ENCODE data around the gene GNG14. TPM values are rescaled to one million over a fixed set of nuclear protein-coding genes. Genes with fewer than 3 reads are reported as not detected.

The GNG14 gene
- total and polyA plus RNA-seq, 2 experiments from 2014 or later = not detected

DNA sequence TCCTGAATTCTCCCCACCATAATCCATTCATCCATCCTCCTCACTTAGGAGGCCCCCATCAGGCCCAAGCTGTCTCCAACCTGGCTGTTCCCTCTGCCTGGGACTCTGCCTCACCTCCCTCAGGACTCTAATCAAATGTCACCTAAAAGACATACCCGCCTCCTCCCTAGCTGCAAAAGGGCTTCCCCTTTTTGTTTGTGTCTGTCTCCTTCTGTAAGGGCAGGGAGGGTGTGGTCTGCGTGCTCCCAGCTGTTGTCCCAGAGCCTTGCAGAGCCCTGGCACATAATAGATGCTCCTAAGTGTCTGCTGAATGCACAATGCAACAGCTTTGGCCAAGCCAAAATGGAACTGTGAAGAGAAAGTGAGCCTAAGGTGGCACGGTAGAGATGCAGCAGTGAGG lies 42.3 kb downstream of the GNG14 start:
- H3K27ac Mint-ChIP-seq = no peak overlapping the region

DNA sequence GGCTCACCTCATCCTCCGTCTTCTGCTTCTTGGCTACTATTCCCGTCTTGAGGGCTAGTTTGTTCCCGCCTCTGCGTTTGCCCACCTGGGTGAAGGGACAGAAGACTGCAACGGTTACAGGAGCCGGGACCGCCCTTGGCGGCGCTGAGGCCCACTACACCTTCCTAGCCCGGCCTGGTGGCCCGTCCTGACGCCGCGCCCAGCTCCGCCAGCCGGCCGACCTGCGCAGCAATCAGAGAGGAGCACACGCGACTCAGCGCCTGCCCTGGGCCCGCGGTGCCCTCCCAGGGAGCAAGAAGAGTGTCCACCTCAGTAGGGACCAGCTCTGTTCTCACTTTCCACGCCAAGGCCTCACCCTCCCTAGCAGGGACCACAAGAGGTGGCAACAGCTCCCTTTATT lies 43.5 kb downstream of the GNG14 start:
- Histone ChIP-seq H3K4me1 (ENCODE audit: insufficient read depth) (peaks cover 7% of the 10 kb centered on the region; the same call in 1 of the 2 replicates), H3K36me3 (ENCODE audit: insufficient read depth) (no peaks in the 10 kb centered on the region), H3K4me3 (no peak overlapping the region), H3F3A (replicated peaks; ENCODE audit: low read depth) (peaks cover 34% of the 10 kb centered on the region), H3K27ac (ENCODE audit: low read depth) (no peak overlapping the region), H3K79me2 (replicated peaks; ENCODE audit: insufficient read depth) (peaks cover 36% of the 10 kb centered on the region), H2AFZ (no peak overlapping the region), H3K27me3 (ENCODE audit: insufficient read depth) (no peaks in the 10 kb centered on the region), H4K20me1 (replicated peaks; ENCODE audit: insufficient read depth) (peaks cover 32% of the 10 kb centered on the region), H3K9me2 (ENCODE audit: insufficient read depth) (no peaks in the 10 kb centered on the region), H3K4me2 (no peak overlapping the region)
- H3K4me3 Mint-ChIP-seq = no peak overlapping the region
- H3K4me1 Mint-ChIP-seq = peaks cover 20% of the 10 kb centered on the region
- H3K9me3 Mint-ChIP-seq = no peaks in the 10 kb centered on the region; the same call in 2 of the 3 replicates
- peaks cover 3% of the 10 kb centered on the region for H3K27me3 Mint-ChIP-seq (ENCODE audit: insufficient read depth, low read depth, poor library complexity)
- ATAC-seq (no peak), DNase-seq (ENCODE audit: low spot score) (no peak)
- H3K27ac Mint-ChIP-seq = no peak overlapping the region
- peaks cover 35% of the 10 kb centered on the region for H3K36me3 Mint-ChIP-seq (ENCODE audit: low read depth)
- TF ChIP-seq, protein P1, sequence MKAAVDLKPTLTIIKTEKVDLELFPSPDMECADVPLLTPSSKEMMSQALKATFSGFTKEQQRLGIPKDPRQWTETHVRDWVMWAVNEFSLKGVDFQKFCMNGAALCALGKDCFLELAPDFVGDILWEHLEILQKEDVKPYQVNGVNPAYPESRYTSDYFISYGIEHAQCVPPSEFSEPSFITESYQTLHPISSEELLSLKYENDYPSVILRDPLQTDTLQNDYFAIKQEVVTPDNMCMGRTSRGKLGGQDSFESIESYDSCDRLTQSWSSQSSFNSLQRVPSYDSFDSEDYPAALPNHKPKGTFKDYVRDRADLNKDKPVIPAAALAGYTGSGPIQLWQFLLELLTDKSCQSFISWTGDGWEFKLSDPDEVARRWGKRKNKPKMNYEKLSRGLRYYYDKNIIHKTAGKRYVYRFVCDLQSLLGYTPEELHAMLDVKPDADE (IDR thresholded peaks at IDR 0.05) = no peak
- no peak for TF ChIP-seq EZH2phosphoT487 (IDR thresholded peaks at IDR 0.05; ENCODE audit: unreplicated experiment)
- TF ChIP-seq CREB1 (CRISPR knock-in tag; IDR thresholded peaks at IDR 0.05; ENCODE audit: low read depth) = no peak
- TF ChIP-seq NANOG (IDR thresholded peaks at IDR 0.05; ENCODE audit: borderline replicate concordance) = no peak
- no peak for TF ChIP-seq ZNF331 (CRISPR knock-in tag; IDR thresholded peaks at IDR 0.05; ENCODE audit: low read depth)
- TF ChIP-seq, protein P2, sequence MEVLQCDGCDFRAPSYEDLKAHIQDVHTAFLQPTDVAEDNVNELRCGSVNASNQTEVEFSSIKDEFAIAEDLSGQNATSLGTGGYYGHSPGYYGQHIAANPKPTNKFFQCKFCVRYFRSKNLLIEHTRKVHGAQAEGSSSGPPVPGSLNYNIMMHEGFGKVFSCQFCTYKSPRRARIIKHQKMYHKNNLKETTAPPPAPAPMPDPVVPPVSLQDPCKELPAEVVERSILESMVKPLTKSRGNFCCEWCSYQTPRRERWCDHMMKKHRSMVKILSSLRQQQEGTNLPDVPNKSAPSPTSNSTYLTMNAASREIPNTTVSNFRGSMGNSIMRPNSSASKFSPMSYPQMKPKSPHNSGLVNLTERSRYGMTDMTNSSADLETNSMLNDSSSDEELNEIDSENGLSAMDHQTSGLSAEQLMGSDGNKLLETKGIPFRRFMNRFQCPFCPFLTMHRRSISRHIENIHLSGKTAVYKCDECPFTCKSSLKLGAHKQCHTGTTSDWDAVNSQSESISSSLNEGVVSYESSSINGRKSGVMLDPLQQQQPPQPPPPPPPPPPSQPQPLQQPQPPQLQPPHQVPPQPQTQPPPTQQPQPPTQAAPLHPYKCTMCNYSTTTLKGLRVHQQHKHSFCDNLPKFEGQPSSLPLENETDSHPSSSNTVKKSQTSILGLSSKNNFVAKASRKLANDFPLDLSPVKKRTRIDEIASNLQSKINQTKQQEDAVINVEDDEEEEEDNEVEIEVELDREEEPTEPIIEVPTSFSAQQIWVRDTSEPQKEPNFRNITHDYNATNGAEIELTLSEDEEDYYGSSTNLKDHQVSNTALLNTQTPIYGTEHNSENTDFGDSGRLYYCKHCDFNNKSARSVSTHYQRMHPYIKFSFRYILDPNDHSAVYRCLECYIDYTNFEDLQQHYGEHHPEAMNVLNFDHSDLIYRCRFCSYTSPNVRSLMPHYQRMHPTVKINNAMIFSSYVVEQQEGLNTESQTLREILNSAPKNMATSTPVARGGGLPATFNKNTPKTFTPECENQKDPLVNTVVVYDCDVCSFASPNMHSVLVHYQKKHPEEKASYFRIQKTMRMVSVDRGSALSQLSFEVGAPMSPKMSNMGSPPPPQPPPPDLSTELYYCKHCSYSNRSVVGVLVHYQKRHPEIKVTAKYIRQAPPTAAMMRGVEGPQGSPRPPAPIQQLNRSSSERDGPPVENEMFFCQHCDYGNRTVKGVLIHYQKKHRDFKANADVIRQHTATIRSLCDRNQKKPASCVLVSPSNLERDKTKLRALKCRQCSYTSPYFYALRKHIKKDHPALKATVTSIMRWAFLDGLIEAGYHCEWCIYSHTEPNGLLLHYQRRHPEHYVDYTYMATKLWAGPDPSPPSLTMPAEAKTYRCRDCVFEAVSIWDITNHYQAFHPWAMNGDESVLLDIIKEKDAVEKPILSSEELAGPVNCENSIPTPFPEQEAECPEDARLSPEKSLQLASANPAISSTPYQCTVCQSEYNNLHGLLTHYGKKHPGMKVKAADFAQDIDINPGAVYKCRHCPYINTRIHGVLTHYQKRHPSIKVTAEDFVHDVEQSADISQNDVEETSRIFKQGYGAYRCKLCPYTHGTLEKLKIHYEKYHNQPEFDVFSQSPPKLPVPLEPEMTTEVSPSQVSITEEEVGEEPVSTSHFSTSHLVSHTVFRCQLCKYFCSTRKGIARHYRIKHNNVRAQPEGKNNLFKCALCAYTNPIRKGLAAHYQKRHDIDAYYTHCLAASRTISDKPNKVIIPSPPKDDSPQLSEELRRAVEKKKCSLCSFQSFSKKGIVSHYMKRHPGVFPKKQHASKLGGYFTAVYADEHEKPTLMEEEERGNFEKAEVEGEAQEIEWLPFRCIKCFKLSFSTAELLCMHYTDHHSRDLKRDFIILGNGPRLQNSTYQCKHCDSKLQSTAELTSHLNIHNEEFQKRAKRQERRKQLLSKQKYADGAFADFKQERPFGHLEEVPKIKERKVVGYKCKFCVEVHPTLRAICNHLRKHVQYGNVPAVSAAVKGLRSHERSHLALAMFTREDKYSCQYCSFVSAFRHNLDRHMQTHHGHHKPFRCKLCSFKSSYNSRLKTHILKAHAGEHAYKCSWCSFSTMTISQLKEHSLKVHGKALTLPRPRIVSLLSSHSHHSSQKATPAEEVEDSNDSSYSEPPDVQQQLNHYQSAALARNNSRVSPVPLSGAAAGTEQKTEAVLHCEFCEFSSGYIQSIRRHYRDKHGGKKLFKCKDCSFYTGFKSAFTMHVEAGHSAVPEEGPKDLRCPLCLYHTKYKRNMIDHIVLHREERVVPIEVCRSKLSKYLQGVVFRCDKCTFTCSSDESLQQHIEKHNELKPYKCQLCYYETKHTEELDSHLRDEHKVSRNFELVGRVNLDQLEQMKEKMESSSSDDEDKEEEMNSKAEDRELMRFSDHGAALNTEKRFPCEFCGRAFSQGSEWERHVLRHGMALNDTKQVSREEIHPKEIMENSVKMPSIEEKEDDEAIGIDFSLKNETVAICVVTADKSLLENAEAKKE (CRISPR knock-in tag; IDR thresholded peaks at IDR 0.05) = no peak
- no peak for TF ChIP-seq EZH2 (IDR thresholded peaks at IDR 0.05; ENCODE audit: low read depth, unreplicated experiment)

More for the DNA sequence above, 42.3 kb downstream of the GNG14 start:
- no peak for ATAC-seq
- Histone ChIP-seq H4K20me1 (replicated peaks; ENCODE audit: insufficient read depth) (peaks cover 32% of the 10 kb centered on the region), H3K27ac (ENCODE audit: low read depth) (no peak overlapping the region), H3K27me3 (ENCODE audit: insufficient read depth) (no peaks in the 10 kb centered on the region), H3K79me2 (replicated peaks; ENCODE audit: insufficient read depth) (peaks cover 36% of the 10 kb centered on the region), H3K36me3 (ENCODE audit: insufficient read depth) (no peaks in the 10 kb centered on the region), H3K4me2 (no peak overlapping the region), H3K4me1 (ENCODE audit: insufficient read depth) (peaks cover 7% of the 10 kb centered on the region; the same call in 1 of the 2 replicates), H3K9me2 (ENCODE audit: insufficient read depth) (no peaks in the 10 kb centered on the region), H3F3A (replicated peaks; ENCODE audit: low read depth) (peaks cover 34% of the 10 kb centered on the region), H2AFZ (no peak overlapping the region), H3K4me3 (no peak overlapping the region)
- peaks cover 3% of the 10 kb centered on the region for H3K27me3 Mint-ChIP-seq (ENCODE audit: insufficient read depth, low read depth, poor library complexity)
- no peak overlapping the region; the same call in 2 of the 3 replicates for H3K4me3 Mint-ChIP-seq
- peaks cover 20% of the 10 kb centered on the region for H3K4me1 Mint-ChIP-seq
- DNase-seq (ENCODE audit: low spot score) = no peak
- H3K36me3 Mint-ChIP-seq (ENCODE audit: low read depth) = peaks cover 35% of the 10 kb centered on the region
- TF ChIP-seq NANOG (IDR thresholded peaks at IDR 0.05; ENCODE audit: borderline replicate concordance) = no peak
- no peak for TF ChIP-seq JUNB (IDR thresholded peaks at IDR 0.05; ENCODE audit: unreplicated experiment)
- TF ChIP-seq, protein P3, sequence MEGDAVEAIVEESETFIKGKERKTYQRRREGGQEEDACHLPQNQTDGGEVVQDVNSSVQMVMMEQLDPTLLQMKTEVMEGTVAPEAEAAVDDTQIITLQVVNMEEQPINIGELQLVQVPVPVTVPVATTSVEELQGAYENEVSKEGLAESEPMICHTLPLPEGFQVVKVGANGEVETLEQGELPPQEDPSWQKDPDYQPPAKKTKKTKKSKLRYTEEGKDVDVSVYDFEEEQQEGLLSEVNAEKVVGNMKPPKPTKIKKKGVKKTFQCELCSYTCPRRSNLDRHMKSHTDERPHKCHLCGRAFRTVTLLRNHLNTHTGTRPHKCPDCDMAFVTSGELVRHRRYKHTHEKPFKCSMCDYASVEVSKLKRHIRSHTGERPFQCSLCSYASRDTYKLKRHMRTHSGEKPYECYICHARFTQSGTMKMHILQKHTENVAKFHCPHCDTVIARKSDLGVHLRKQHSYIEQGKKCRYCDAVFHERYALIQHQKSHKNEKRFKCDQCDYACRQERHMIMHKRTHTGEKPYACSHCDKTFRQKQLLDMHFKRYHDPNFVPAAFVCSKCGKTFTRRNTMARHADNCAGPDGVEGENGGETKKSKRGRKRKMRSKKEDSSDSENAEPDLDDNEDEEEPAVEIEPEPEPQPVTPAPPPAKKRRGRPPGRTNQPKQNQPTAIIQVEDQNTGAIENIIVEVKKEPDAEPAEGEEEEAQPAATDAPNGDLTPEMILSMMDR (conservative IDR thresholded peaks at IDR 0.05; ENCODE audit: low read depth in 2 of 2) = no peak
- H3K9me3 Mint-ChIP-seq = no peaks in the 10 kb centered on the region; the same call in 2 of the 3 replicates

Data from GM23338 (cell line).